ENCODE measurements around the gene TMEM54. TPM values are rescaled to one million over a fixed set of nuclear protein-coding genes. Genes with fewer than 3 reads are reported as not detected.

TMEM54 gene
- total RNA-seq, 4 donors from 2014 or later: 32.6 to 158 (median 101) TPM

DNA sequence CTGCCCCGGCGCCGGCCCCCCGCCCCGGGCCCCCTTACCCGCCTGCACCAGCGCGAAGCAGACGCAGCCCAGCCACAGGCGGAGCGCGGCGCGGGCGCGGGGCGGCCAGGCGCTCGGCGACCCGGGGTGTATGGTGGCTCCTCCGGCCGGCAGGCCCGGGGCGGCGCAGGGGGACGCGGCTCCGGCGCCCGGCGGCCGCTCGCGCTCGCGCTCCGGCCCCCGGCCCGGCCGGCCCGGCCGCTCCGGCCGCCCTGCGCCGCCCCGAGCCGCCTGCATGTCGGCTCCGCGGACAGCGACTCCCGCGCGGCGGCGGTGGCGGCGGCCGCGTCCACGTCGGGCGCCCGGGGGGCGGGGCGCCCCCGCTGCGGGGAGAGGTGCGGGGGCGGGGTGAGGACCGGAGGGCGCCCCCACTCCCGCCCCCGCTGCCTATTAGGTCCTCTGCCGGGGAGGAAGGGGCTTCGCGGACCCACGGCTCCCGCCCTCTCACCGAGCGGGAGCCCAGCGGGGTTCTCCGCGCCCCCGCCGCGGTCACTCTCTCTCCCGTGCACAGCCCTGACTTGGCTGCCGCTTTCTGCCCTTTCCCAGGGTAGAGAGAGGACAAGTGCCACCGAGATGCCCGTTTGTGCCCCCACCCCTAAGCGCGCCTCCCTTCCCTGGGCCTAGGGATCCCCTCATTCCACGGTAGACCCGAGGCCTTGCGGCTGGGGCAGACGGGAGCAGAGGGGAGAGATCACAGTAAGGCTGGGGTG, 30.4 kb downstream of the TMEM54 start, which contains the start of gene FNDC5:
Gene FNDC5, minus strand, starts transcription at position 298 of the 749 bp plus-strand sequence.
- TF ChIP-seq POLR2A (IDR thresholded peaks at IDR 0.05) (no peak), CTCF (IDR thresholded peaks at IDR 0.05) (peak in 1 of 6 experiments; percentile 10)
- 0 to 8% methylated on average over 6 to 10 of the region's 99 CpGs for WGBS, 2 donors
- Histone ChIP-seq H3K9me3 (no peaks in the 10 kb centered on the region), H3K4me1 (peaks cover 0 to 26% of the 10 kb centered on the region in 2 donors), H3K27me3 (no peaks in the 10 kb centered on the region), H3K36me3 (no peaks in the 10 kb centered on the region), H3K27ac (no peak within 1 kb of the TSS), H3K4me3 (replicated peaks in 1 of 3) (peak within 1 kb of the TSS in 1 of 3 donors; percentile 31)
- intact Hi-C loops (cut with DNase I): loop anchor here (5.0 to 10.0 kb wide), 3 partner anchors 158 to 466 kb away; no protein-coding TSS in a partner anchor
- DNase-seq: peak; percentile 41 to 59

DNA sequence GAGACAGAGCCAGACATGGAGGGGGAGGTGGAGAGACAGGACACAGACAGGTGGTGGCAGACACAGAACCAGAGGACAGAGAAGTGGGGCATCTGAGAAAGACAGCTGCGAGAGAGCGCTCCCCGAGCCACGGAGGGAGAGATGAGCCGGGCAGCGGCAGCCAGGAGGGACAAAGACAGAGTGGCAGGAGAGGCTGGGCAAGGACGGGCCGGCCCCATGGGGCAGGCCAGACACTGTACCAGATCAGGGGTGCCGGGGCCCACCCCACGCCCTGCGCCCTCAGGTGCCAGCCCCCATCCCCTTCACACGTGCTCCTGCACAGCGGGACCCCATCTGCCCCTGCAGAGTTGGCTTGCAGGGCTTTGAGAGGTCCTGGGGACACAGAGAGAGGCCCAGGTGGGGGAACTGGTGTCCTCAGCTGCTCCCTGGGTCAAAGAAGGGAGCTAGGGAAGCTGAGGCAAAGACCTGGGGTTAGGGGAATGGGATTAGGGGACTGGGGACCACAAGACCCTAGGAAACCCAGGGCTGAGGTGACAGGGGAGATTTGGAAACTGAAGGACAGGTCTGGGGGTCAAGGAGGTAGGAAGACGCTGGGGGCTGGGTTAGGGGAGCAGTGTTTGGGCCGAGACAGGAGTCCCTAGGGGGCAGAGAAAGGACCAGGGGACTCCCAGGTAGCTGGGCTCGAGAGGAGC, 31.1 kb downstream of the TMEM54 start:
- no peaks in the 10 kb centered on the region for H3K9me3 ChIP-seq
- intact Hi-C loops (cut with DNase I): loop anchor here (5.0 to 10.0 kb wide), 3 partner anchors 158 to 465 kb away; no protein-coding TSS in a partner anchor
- H3K27me3 ChIP-seq: no peaks in the 10 kb centered on the region
- H3K4me3 ChIP-seq (replicated peaks in 1 of 3): no peak overlapping the region
- no peaks in the 10 kb centered on the region for H3K36me3 ChIP-seq
- no peak for DNase-seq
- WGBS, 2 donors: 58 to 70% methylated on average over 10 to 15 of the region's 16 CpGs
- no peak overlapping the region for H3K27ac ChIP-seq
- TF ChIP-seq CTCF (IDR thresholded peaks at IDR 0.05) (no peak), POLR2A (IDR thresholded peaks at IDR 0.05) (no peak)
- H3K4me1 ChIP-seq: peaks cover 0 to 24% of the 10 kb centered on the region in 2 donors

DNA sequence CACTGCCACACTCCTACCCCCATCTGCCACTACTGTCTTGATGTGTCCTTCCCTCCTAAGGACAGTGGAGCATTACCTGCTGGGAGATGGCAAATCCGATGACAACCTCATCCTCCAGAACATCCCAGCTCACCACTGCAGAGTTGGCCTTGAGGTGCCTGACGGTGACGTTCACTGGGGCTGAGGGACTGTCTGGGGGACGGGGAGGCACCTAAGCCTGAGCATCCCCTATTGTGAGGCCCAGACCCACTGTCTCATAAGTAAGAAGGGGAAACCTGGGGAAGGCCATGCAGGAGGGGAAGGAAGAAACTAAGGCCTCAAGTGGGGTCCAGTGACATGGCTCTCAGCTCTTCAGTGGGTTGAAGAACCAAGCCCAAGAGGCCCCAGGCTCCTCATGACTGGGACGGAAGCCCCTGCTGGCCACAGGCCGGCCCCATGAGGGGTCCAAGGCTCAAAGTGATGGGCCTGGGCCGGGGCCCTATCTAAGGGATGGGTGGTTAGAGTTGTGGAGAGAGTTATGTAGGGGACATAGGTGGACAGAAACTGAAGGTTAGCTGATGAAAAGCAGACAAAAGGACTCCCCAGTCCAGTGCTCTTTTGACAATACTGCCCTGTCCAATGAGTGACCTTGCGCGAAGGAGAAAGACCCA, 32.3 kb downstream of the TMEM54 start:
- WGBS, 2 donors: 90 to 94% methylated on average over 9 of the region's 9 CpGs
- no peaks in the 10 kb centered on the region for H3K9me3 ChIP-seq
- TF ChIP-seq POLR2A (IDR thresholded peaks at IDR 0.05): no peak
- TF ChIP-seq CTCF (IDR thresholded peaks at IDR 0.05): no peak
- H3K36me3 ChIP-seq: no peaks in the 10 kb centered on the region
- no peaks in the 10 kb centered on the region for H3K27me3 ChIP-seq
- H3K4me1 ChIP-seq: peaks cover under 1 to 31% of the 10 kb centered on the region in 2 donors
- no peak for DNase-seq
- intact Hi-C loops (cut with DNase I): no loop called here
- H3K4me3 ChIP-seq (replicated peaks in 1 of 3): no peak overlapping the region
- H3K27ac ChIP-seq: no peak overlapping the region

DNA sequence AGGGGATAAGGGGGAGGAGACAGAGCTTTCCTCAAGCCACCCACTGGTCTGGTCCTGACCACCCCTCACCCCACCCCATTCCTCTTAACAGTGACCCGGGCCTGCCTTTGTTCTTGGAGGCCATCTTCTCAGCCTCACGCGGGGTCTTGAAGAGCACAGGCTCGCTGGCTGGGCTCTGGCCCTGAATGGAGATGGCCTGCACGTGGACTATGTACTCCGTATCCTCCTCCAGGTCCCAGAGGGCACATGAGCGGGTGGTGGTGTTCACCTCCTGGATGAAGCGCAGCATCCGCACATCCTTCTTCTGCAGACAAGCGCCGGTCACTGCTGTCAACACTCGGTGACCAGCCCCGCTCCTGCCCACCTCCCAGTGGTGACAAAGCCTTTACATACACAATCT, 33.1 kb downstream of the TMEM54 start:
- TF ChIP-seq POLR2A (IDR thresholded peaks at IDR 0.05): no peak
- TF ChIP-seq CTCF (IDR thresholded peaks at IDR 0.05): no peak
- H3K27ac ChIP-seq: no peak overlapping the region
- intact Hi-C loops (cut with DNase I): no loop called here
- H3K4me1 ChIP-seq: peaks cover 7 to 39% of the 10 kb centered on the region in 2 donors
- no peaks in the 10 kb centered on the region for H3K9me3 ChIP-seq
- DNase-seq: no peak
- H3K4me3 ChIP-seq (replicated peaks in 1 of 3): no peak overlapping the region
- 94 to 96% methylated on average over 10 to 13 of the region's 13 CpGs for WGBS, 2 donors
- H3K27me3 ChIP-seq: no peaks in the 10 kb centered on the region
- no peaks in the 10 kb centered on the region for H3K36me3 ChIP-seq
